H1 (cell line): ENCODE results near the gene MYO15A. TPM values are rescaled to one million over a fixed set of nuclear protein-coding genes. Genes with fewer than 3 reads are reported as not detected.
A peak's percentile ranks its signal among the peaks of the same experiment; 100 is the strongest.

Experiments used
- CTCF ChIA-PET: fragments of 300-600 bp; sonication (Branson Sonifier 250); formaldehyde crosslinking; loops from one replicate; lab custom pipeline; 2021; ENCODE audit not compliant: partially characterized antibody; lab: Charles Lee
- POLR2A ChIA-PET: fragments of 300-600 bp; sonication (Branson Sonifier 250); formaldehyde crosslinking; loops from one replicate; lab custom pipeline; 2021; ENCODE audit warnings: inconsistent platforms; ENCODE audit not compliant: partially characterized antibody; lab: Charles Lee
- DNase-seq, 2 experiments: peaks; one replicate each; pipeline versions ENCODE4 v3.0.0 to v3.0.0-alpha.2; 2010 to 2022; ENCODE audit warnings: low spot score in 2 of 2, low read depth in 1 of 2, mixed read lengths in 1 of 2
- FAIRE-seq: peaks from 2 replicates; lab custom pipeline; 2011; peaks lifted over from hg19 to GRCh38; lab: Jason Lieb, UNC
- H2AFZ ChIP-seq: 2 replicates; pipeline ENCODE4 v1.8.1; 2012; ENCODE audit warnings: low read length, inconsistent platforms
- H2AK5ac ChIP-seq: 2 replicates; pipeline ENCODE4 v1.6.1; 2013; ENCODE audit warnings: low read depth, low read length
- H2BK120ac ChIP-seq: replicated peaks from 2 replicates; pipeline ENCODE3; 2013; ENCODE audit warnings: low read depth, low read length, inconsistent platforms
- H2BK12ac ChIP-seq: 2 replicates; pipeline ENCODE4 v1.6.1; 2013; ENCODE audit warnings: low read depth, low read length
- H2BK15ac ChIP-seq: 2 replicates; pipeline ENCODE4 v1.6.1; 2013; ENCODE audit warnings: low read length
- H2BK20ac ChIP-seq: 2 replicates; pipeline ENCODE4 v1.6.1; 2013; ENCODE audit warnings: low read length
- H2BK5ac ChIP-seq: 2 replicates; pipeline ENCODE4 v1.6.1; 2013; ENCODE audit warnings: low read depth, low read length
- H3K14ac ChIP-seq: 2 replicates; pipeline ENCODE4 v1.6.1; 2013; ENCODE audit warnings: inconsistent platforms; ENCODE audit not compliant: insufficient read length
- H3K18ac ChIP-seq: 2 replicates; pipeline ENCODE4 v1.6.1; 2013; ENCODE audit warnings: low read length; ENCODE audit errors: extremely low read depth
- H3K23ac ChIP-seq: 2 replicates; pipeline ENCODE4 v1.6.1; 2013; ENCODE audit warnings: inconsistent platforms; ENCODE audit not compliant: insufficient read length
- H3K23me2 ChIP-seq: 2 replicates; pipeline ENCODE4 v1.6.1; 2013; ENCODE audit warnings: low read depth, low read length
- H3K27ac ChIP-seq: 2 replicates; pipeline ENCODE4 v1.6.1; 2011; ENCODE audit warnings: low read depth, low read length, inconsistent platforms
- H3K27me3 ChIP-seq, 4 experiments: replicated peaks in 1 of 4; 1 replicate in 1 of 4; 2 replicates in 3 of 4; pipeline versions ENCODE4 v1.6.1 to v1.8.1; 2011 to 2013; ENCODE audit warnings: low read length in 3 of 4, mild to moderate bottlenecking in 3 of 4, inconsistent platforms in 2 of 4, mixed read lengths in 2 of 4, moderate library complexity in 1 of 4; ENCODE audit not compliant: control insufficient read depth in 3 of 4, insufficient read depth in 3 of 4; ENCODE audit errors: extremely low read depth in 1 of 4
- H3K36me3 ChIP-seq, 4 experiments: 2 replicates each; pipeline versions ENCODE4 v1.6.1 to v1.8.1; 2011 to 2013; ENCODE audit warnings: mild to moderate bottlenecking in 4 of 4, low read length in 3 of 4, moderate library complexity in 2 of 4, control low read depth in 1 of 4, inconsistent platforms in 1 of 4; ENCODE audit not compliant: insufficient read depth in 4 of 4, control insufficient read depth in 2 of 4
- H3K4ac ChIP-seq: replicated peaks from 2 replicates; pipeline ENCODE3; 2013; ENCODE audit warnings: low read length, low read depth, mixed read lengths, inconsistent platforms; ENCODE audit not compliant: insufficient read length
- H3K4me1 ChIP-seq, 4 experiments: replicated peaks in 1 of 4; 1 replicate in 1 of 4; 2 replicates in 3 of 4; pipeline versions ENCODE4 v1.6.1 to v1.8.1; 2011 to 2013; ENCODE audit warnings: low read length in 3 of 4, inconsistent platforms in 2 of 4, mixed read lengths in 1 of 4; ENCODE audit not compliant: insufficient read depth in 4 of 4, control insufficient read depth in 3 of 4
- H3K4me2 ChIP-seq, 2 experiments: 2 replicates each; pipeline versions ENCODE4 v1.6.1 to v1.8.1; 2011 to 2013; ENCODE audit warnings: low read depth in 2 of 2, low read length in 2 of 2, control low read depth in 1 of 2, inconsistent platforms in 1 of 2, mild to moderate bottlenecking in 1 of 2; ENCODE audit not compliant: insufficient read depth in 1 of 2
- H3K4me3 ChIP-seq, 4 experiments: fragments of 200-600, 300-600 bp in 1 of 4; sonication (generic), shearing (Covaris generic), sonication (Bioruptor Twin) in 1 of 4; 2 replicates each; pipeline versions ENCODE4 v1.5.1 to v1.8.1; 2011 to 2016; ENCODE audit warnings: low read length in 4 of 4, low read depth in 3 of 4, control low read depth in 2 of 4, inconsistent platforms in 2 of 4, mild to moderate bottlenecking in 2 of 4, mixed read lengths in 1 of 4, moderate library complexity in 1 of 4; ENCODE audit not compliant: insufficient read depth in 2 of 4; ENCODE audit errors: extremely low read depth in 1 of 4
- H3K56ac ChIP-seq: replicated peaks from 2 replicates; pipeline ENCODE3; 2013; ENCODE audit warnings: low read depth, mild to moderate bottlenecking, mixed read lengths, low read length, inconsistent platforms; ENCODE audit not compliant: insufficient read length
- H3K79me1 ChIP-seq: 2 replicates; pipeline ENCODE4 v1.6.1; 2013; ENCODE audit warnings: low read depth, low read length, control low read depth
- H3K79me2 ChIP-seq, 2 experiments: 2 replicates each; pipeline versions ENCODE4 v1.6.1 to v1.8.1; 2012 to 2013; ENCODE audit warnings: low read length in 2 of 2, mild to moderate bottlenecking in 2 of 2, inconsistent platforms in 1 of 2; ENCODE audit not compliant: insufficient read depth in 2 of 2, control insufficient read depth in 1 of 2
- H3K9ac ChIP-seq, 4 experiments: replicated peaks in 1 of 4; 1 replicate in 1 of 4; 2 replicates in 3 of 4; pipeline versions ENCODE4 v1.6.1 to v1.8.1; 2011 to 2013; ENCODE audit warnings: low read depth in 3 of 4, low read length in 3 of 4, control low read depth in 2 of 4, mild to moderate bottlenecking in 2 of 4, moderate library complexity in 2 of 4, inconsistent platforms in 1 of 4; ENCODE audit errors: extremely low read depth in 1 of 4
- H3K9me3 ChIP-seq, 2 experiments: 2 replicates each; pipeline versions ENCODE4 v1.6.1 to v1.8.1; 2012 to 2013; ENCODE audit warnings: mild to moderate bottlenecking in 2 of 2, moderate library complexity in 2 of 2, control low read depth in 1 of 2, inconsistent platforms in 1 of 2, low read depth in 1 of 2, low read length in 1 of 2, mixed read lengths in 1 of 2; ENCODE audit not compliant: insufficient read depth in 2 of 2
- H4K20me1 ChIP-seq, 2 experiments: replicated peaks in 1 of 2; 2 replicates each; pipeline versions ENCODE3 to v1.8.1; 2011 to 2013; ENCODE audit warnings: inconsistent platforms in 2 of 2, low read length in 2 of 2, mild to moderate bottlenecking in 1 of 2; ENCODE audit not compliant: insufficient read depth in 2 of 2, control insufficient read depth in 1 of 2
- H4K5ac ChIP-seq: 2 replicates; pipeline ENCODE4 v1.6.1; 2013; ENCODE audit warnings: low read length, low read depth, mixed read lengths, inconsistent platforms; ENCODE audit not compliant: insufficient read length
- H4K8ac ChIP-seq: 2 replicates; pipeline ENCODE4 v1.8.0; 2013; ENCODE audit warnings: mild to moderate bottlenecking, moderate library complexity, low read length, inconsistent platforms; ENCODE audit not compliant: insufficient read depth; ENCODE audit errors: extremely low read depth
- H4K91ac ChIP-seq: replicated peaks from 2 replicates; pipeline ENCODE3; 2013; ENCODE audit warnings: low read length, mixed read lengths, inconsistent platforms; ENCODE audit not compliant: insufficient read length
- CBX8 ChIP-seq: fragments of 300-800, 300-1000 bp; sonication (generic); IDR thresholded peaks from 2 replicates; pipeline ENCODE4 v1.7.1; 2016; ENCODE audit warnings: low read depth, low read length, borderline replicate concordance
- CTCF ChIP-seq, 3 experiments: IDR thresholded peaks; 1 replicate in 2 of 3; 2 replicates in 1 of 3; pipeline versions ENCODE4 v1.5.1 to v1.6.1; 2011; ENCODE audit warnings: low read length in 3 of 3, mild to moderate bottlenecking in 3 of 3, inconsistent platforms in 2 of 3, low read depth in 1 of 3, moderate library complexity in 1 of 3; ENCODE audit not compliant: insufficient read depth in 1 of 3; ENCODE audit errors: control extremely low read depth in 1 of 3
- GTF2F1 ChIP-seq: IDR thresholded peaks from 2 replicates; pipeline ENCODE4 v1.6.1; 2012; ENCODE audit warnings: low read depth, low read length, improper control_type of control experiment, borderline replicate concordance
- HDAC2 ChIP-seq, 2 experiments: fragments of 300-600 bp in 1 of 2; sonication (generic) in 1 of 2; IDR thresholded peaks; 2 replicates each; pipeline ENCODE4 v1.6.1; 2011 to 2012; ENCODE audit warnings: low read depth in 2 of 2, low read length in 2 of 2, mild to moderate bottlenecking in 2 of 2, moderate library complexity in 2 of 2, borderline replicate concordance in 1 of 2, inconsistent platforms in 1 of 2
- HDAC6 ChIP-seq: IDR thresholded peaks from one replicate; pipeline ENCODE4 v1.7.1; 2012; ENCODE audit warnings: low read depth, mild to moderate bottlenecking, inconsistent platforms, low read length, moderate library complexity
- RAD21 ChIP-seq, 2 experiments: IDR thresholded peaks in 1 of 2; conservative IDR thresholded peaks in 1 of 2; 2 replicates each; pipeline ENCODE4 v1.6.1; 2011; ENCODE audit warnings: low read depth in 2 of 2, low read length in 2 of 2, improper control_type of control experiment in 1 of 2, inconsistent platforms in 1 of 2, mild to moderate bottlenecking in 1 of 2, moderate library complexity in 1 of 2
- WGBS, 2 experiments: shearing (Covaris generic) in 1 of 2; methylation state at CpG; one replicate each; pipeline versions ENCODE4 v1.1.6 to v1.1.7; 2013 to 2015; ENCODE audit warnings: low lambda C conversion rate in 2 of 2, mixed read lengths in 2 of 2, inconsistent platforms in 1 of 2, low coverage in 1 of 2, missing lambda C conversion rate in 1 of 2; ENCODE audit not compliant: insufficient replicate concordance in 2 of 2, insufficient coverage in 1 of 2, insufficient read length in 1 of 2; ENCODE audit errors: extremely low coverage in 1 of 2, missing lambda C conversion rate in 1 of 2; 5-methylcytosine and 5-hydroxymethylcytosine counted together
- polyA plus RNA-seq, 7 experiments: library from polyadenylated mRNA; depleted of rRNA in 3 of 7; stranded (reverse) in 5 of 7; unstranded in 2 of 7; fragments of >200 nt in 5 of 7; fragments of 200-250 nt in 2 of 7; gene quantifications; 1 replicate in 5 of 7; 2 replicates in 1 of 7; 4 replicates in 1 of 7; pipeline versions ENCODE4 v1.2.1 to v1.2.3, GENCODE V29; 2011 to 2013; ENCODE audit warnings: missing spikeins in 2 of 7, mixed read lengths in 2 of 7
- total RNA-seq: library from RNA; stranded (reverse); fragmentation: NEBNext Ultra II Directional; extraction: Animal tissue kit (Norgen Biotek cat#: 25700); gene quantifications from 2 replicates; pipeline ENCODE4 v1.2.1, GENCODE V29; 2021
- TF ChIP-seq, protein P1 (sequence below): IDR thresholded peaks from 2 replicates; pipeline ENCODE4 v1.6.1; 2011; ENCODE audit warnings: low read length, improper control_type of control experiment

Gene MYO15A
- total and polyA plus RNA-seq, 2 of the 8 experiments (the other 6 are each of a cell fraction or from before 2014, with no cell fraction given): 1.6 to 4.2 TPM

DNA sequence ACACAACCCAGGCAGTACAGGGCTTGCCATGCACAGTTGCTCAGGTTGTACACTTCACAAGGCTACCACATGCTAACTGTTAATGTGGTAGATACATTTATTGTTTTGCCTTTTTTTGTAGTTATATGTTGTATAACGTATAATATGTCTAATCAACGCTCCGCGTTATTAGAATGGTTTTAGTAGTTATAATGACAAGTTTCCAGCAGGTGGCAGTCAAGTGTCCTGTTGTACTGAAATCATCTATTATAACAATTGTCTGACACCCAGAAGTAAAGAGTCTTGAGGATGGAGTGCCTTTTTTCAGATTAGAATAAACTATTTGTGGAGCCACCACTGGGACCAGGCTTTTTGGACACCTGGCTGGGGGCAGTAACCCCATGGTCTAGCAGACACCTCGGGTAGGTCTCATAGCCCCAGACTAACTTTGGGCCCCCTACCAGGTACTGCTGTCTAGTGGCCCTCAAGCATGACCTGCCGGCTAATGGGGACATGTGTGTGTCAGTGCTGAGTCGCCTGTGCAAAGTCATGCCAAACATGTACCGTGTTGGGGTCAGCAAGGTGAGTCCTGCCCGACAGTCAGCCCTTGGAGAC, 32.8 kb downstream of the MYO15A start:
- CTCF ChIA-PET: interaction anchor here (0.6 to 10.9 kb wide), 39 partner anchors 10 to 212 kb away, joined by 3 to 141 read pairs (median 6); partner anchors contain the start of genes ALKBH5 and MIEF2
- H4K5ac ChIP-seq: no peak overlapping the region
- no peak overlapping the region for H2BK5ac ChIP-seq
- no peak overlapping the region for H3K9ac ChIP-seq
- no peak overlapping the region for H3K56ac ChIP-seq
- no peaks in the 10 kb centered on the region for H3K79me2 ChIP-seq
- 63% methylated on average over 9 of the region's 9 CpGs; no CpG with 5 or more reads in 1 of the 2 experiments for WGBS, 2 experiments
- H3K14ac ChIP-seq: no peak overlapping the region
- H3K4me2 ChIP-seq: no peak overlapping the region
- H2BK20ac ChIP-seq: no peak overlapping the region; the same call in 1 of the 2 replicates
- H2BK15ac ChIP-seq: 0 out of 2 replicates have a peak overlapping the region, but pooled peaks have one; percentile 88
- H3K23ac ChIP-seq: no peak overlapping the region
- H2AFZ ChIP-seq: no peak overlapping the region
- 0 out of 2 replicates have a peak overlapping the region, but pooled peaks have one; percentile 41 for H2AK5ac ChIP-seq
- no peaks in the 10 kb centered on the region for H3K23me2 ChIP-seq
- H3K9me3 ChIP-seq: no peaks in the 10 kb centered on the region
- H3K4me1 ChIP-seq: peaks cover 0 to 16% (median 6%) of the 10 kb centered on the region in 4 experiments; a peak in 5 of 7 replicates
- POLR2A ChIA-PET: interaction anchor here (0.5 to 1.9 kb wide), 5 partner anchors 12 to 102 kb away, joined by 3 to 7 read pairs (median 3); partner anchors contain the start of genes ALKBH5 and MYO15A
- peak; percentile 87 for FAIRE-seq
- H3K4ac ChIP-seq: no peak overlapping the region
- no peak overlapping the region for H4K91ac ChIP-seq
- no peak overlapping the region for H3K18ac ChIP-seq
- H3K27ac ChIP-seq: no peak overlapping the region
- H2BK120ac ChIP-seq: no peak overlapping the region
- no peak overlapping the region for H2BK12ac ChIP-seq
- no peaks in the 10 kb centered on the region for H3K36me3 ChIP-seq
- peak in 1 of 2 experiments; percentile 58 for DNase-seq
- no peaks in the 10 kb centered on the region for H3K79me1 ChIP-seq
- H4K8ac ChIP-seq: no peak overlapping the region
- H4K20me1 ChIP-seq: peaks cover 0 to 2% of the 10 kb centered on the region in 2 experiments
- no peaks in the 10 kb centered on the region; a peak in 3 of 7 replicates for H3K27me3 ChIP-seq
- H3K4me3 ChIP-seq: no peak overlapping the region
- TF ChIP-seq HDAC2 (IDR thresholded peaks at IDR 0.05; ENCODE audit: borderline replicate concordance in 1 of 2, low read depth in 2 of 2, low read length in 2 of 2) (no peak), HDAC6 (no peak), CBX8 (no peak), RAD21 (IDR thresholded peaks at IDR 0.05 in 1 of 2, conservative IDR thresholded peaks at IDR 0.05 in 1 of 2; ENCODE audit: low read depth in 2 of 2, low read length in 2 of 2) (peak; percentile 50 to 51), GTF2F1 (no peak), CTCF (IDR thresholded peaks at IDR 0.05; ENCODE audit: control extremely low read depth in 1 of 3, insufficient read depth in 1 of 3, low read depth in 1 of 3, low read length in 3 of 3) (peak in 2 of 3 experiments; percentile 17 to 56; a peak in 3 of 4 replicates)
- TF ChIP-seq, protein P1, sequence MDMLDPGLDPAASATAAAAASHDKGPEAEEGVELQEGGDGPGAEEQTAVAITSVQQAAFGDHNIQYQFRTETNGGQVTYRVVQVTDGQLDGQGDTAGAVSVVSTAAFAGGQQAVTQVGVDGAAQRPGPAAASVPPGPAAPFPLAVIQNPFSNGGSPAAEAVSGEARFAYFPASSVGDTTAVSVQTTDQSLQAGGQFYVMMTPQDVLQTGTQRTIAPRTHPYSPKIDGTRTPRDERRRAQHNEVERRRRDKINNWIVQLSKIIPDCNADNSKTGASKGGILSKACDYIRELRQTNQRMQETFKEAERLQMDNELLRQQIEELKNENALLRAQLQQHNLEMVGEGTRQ: no peak
